Anterior cingulate cortex (tissue), 58 donors: ENCODE measurements around the gene DLX1.

Experiments
- DNase-seq, 58 donors: peaks; one replicate each; lab custom pipeline; 2025; lab: John Stamatoyannopoulos, UW

The DLX1 gene

GRCh38 chr2:172095905-172096625 is 10.8 kb downstream of the DLX1 start:
- no peak for DNase-seq

DNA sequence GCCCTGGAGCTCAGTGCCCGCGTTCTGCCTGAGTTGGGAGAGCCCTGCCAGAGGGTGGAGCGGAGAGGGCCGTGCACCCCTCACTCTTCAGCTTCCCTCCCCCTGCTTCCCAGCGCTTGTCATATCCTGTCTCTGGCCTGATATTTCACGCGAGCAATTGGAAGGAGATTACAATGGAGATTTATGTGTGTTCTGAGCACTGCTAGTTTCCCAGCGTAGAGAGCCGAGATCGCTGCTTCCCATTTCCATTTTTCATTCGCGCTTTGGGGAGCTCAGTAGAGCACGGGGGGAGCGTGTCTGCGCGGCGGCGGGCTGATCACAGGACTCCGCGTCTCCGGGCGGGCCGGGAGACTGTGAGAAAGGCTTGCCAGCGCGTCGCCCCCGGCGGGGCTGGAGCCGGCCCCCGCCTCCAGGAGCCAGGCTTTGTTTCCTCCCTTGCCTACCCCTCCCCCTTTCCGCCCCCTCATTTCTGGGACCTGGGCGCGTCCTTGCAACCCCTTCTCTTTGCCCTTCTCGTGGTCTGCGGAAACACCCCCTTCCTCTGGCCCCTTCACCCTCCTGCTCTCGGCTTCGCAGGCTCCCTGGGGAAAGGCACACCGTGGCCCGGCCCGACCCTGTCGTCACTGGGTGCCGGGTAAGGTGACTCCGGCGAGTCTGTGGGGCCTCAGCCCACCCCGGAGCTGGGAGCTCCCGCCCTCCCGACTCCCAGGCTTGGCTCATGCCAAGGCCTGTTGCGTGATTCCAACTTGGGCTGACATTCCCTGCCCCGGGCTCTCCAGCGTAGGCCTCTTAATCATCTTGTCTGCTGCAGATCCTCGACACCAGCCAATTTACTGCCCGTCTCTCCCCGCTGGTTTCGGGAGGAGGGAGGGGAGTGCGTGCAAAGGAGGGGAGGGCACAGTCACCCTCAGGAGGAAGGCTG is 11.6 kb downstream of the DLX1 start:
- no peak for DNase-seq

DNA sequence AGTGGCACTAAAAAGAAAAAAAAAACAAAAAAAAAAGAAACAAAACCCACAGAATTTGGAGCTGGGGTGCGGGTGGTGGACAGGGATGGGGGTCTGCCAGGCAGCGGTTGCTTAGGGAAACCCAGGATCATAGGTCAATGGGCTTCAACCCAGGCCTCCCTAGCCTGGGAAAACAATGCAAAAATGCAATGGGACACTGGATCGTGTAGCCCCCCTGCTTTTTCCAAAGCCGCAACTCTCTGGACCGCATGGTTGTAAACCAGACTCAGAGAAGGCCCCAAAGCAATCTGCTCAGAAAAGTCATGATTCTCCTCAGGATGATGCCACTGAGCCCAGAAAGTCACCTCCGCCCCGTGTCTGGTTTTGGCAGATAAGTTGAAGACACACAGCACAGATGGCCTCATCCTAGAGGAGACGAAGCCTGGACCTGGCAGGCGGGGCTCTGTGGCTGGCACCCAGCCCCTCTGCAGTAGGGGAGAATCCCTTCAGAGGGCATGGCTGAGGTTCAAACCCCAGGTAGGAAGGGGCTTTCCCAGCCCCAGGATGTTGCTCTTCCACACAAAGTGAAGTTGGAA is 12.3 kb downstream of the DLX1 start:
- no peak for DNase-seq

DNA sequence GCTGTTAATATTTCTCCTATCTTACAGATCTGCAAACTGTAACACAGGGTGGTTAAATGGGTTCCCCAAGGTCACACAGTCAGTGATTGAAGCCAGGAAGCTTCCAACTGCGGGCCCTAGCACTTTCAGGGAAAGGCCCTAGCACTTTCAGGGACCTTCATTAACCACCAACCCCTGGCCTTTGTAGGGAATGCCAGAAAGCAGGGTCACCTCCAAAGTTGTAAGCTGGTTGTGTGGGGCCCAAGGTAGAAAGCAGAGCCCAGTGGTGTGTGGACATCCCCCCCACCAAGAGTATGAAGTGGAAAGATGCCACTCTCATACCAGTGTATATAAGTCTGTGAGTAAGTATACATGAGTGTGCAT is 13.0 kb downstream of the DLX1 start:
- no peak for DNase-seq

- DNase-seq, result peak in 1 of 58 donors; percentile 34
These were observed 13.6 kb downstream of the DLX1 start for GRCh38 chr2:172098650-172099471.

GRCh38 chr2:172099472-172100079 is 14.3 kb downstream of the DLX1 start:
- DNase-seq, result no peak

DNA sequence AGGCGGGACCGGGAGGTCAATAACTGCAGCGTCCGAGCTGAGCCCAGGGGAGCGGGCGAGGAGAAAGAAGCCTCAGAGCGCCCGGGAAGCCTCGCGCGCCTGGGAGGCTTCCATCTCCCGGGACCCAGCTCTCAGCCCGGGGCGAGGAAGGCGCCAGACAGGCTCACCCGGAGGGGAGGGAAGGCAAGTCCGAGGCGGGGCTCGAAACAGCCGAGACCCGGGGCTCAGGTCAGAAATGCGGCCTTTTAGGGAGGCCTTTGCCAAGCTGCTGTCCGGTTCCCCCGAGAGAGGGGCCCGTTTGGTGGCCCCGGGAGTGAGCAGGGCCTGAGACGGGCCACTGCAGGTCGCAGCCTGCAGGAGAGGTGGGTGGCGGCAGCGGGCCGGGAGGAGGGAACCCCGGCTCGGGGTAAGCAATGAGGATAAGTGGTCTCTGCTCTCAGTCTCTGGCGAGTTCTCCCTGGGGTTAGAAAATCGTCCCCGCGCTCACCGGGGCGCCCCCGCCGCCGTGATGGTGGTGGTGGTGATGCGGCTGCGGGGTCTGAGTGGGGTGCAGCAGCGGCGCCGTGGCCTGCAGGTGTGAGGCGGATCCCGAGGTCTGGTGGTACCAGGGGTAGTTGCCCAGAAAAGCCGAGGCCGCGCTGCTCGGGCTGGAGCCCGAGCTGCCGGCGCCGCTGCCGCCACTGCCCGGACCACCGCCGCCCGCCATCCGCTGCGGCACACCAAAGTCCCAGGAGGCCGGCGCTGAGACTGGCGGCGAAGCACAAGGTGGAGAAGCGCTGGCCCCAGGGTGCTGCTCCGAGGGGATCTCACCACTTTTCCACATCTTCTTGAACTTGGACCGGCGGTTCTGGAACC is 15.0 kb downstream of the DLX1 start:
- DNase-seq, result no peak

DNA sequence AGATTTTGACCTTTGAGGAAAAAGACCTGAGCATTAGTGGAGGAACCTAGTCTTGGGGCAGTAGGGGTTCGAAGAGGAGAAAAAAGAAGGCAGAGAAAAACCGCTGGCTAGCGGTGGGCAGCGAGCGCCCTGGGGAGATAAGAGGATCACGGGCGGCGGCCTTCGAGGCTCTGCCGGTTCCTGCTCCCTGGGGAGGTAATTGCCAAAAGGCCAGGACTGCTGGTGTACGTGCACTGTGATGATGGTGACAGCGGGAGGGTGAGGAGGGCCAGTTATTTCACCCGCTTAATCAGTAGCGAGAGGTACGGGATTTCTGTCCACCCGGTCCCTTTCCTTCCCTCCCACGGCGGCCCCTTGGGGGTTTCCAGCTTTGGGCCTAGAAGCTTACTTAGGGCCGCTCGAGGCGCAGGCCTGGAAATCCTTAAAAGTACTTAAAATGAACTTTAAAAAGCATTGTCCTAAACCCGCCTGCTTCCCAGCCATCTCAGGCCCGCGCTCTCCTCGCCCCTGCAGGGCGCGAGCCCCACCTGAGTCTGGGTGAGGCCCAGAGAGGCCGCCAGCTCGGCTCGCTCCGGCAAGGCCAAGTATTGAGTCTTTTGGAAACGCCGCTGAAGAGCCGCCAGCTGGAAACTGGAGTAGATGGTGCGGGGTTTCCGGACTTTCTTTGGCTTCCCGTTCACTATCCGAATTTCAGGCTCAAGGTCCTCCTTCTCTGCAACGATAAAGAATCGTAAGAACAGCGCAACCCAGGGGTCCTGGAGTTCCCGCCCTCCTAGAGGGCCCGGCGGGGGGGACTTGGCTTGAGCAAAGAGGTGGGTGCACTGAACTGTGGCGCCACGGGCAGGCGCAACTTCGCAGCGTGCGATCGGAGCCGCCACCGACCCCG is 15.9 kb downstream of the DLX1 start:
- no peak for DNase-seq

GRCh38 chr2:172101821-172102390 is 16.6 kb downstream of the DLX1 start:
- no peak for DNase-seq

DNA sequence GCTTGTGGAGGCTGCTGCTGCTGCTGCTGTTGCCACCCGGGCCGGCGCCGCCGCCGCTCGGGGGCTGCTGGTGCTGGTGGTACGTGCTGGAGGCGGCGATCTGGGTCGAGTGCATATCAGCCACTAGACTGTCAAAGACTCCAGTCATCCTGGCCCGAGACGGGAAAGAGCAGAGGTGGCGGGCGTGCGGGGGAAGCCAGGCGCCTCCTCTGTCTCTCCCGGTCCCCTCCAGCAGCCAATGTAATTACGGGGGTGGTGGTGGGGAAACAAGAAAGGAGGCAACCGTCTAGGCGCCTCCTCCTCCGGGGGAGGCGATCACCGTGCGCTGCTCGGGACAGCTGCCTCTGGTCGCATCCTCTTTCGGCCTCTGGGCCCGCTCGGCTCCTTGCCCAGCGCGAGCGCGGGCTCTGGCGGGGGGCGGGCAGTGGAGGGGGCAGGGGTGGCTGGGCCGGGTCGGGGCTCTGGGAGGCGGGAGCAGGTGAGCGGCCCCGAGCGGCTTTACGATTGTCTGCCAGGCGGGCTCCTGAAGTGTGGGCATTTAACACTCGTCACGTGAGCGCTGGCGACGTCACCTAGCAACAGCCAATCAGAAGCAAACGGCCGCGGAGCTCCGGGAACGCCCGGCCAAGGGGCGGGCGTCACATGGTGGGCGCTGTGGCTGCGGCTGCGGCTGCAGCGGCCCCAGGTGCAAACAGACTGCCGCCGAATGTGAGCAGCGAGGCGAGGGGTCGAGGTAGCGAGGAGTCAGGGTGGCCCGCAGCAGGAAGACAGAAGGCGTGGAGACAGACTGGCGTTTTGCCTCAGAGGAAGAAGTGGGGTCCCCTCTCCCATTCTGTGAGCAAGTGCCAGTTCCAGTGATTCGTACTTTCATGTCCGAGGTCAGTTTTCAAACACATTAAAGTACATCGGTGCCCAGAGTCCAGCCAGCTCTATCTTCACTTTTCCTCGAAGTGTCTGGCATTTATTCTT is 17.4 kb downstream of the DLX1 start, which contains the start of gene DLX2:
Gene DLX2 (minus strand): TSS at position 510 of the 969 bp plus-strand sequence. CDS start 362 bp downstream, at position 148.
- peak in 50 of 58 donors; percentile 13 to 86 (median 56) for DNase-seq

GRCh38 chr2:172103471-172104272 is 18.4 kb downstream of the DLX1 start:
- DNase-seq, result peak in 36 of 58 donors; percentile 14 to 79 (median 42)

DNA sequence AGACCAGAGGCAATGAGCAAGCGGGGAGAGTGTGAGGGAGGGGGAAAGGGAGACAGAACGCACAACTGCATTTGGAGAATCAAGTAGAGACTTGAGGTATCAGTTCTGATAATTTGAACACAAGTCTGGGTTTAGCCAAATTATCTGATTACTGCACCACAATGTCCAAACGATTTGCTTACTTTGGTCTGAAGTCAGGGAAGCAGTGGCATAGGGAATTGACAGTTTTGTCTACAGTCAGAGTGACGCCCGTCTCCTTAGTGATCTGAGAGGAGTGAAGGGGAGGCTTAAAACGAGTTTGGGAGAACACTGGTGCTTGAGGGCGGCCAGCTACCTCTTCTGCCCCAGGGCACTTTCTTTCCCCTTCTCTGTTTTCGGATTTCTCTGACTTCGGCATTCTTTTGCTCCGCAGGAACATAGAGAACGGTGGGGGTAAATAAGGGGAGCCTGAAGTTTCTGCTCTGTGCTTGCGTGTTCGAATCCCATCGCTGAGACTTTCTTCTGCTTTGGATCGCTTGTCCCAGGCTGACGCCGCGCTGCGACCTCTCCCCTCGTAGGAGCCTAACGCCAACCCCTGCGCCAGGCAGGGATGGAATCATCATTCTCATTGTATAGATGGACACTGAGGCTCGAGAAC is 20.3 kb downstream of the DLX1 start:
- DNase-seq, result no peak

GRCh38 chr2:172106108-172106961 is 21.0 kb downstream of the DLX1 start:
- DNase-seq, result no peak
